K562 treated with DMSO at 1 percent for 4 hours (cell line): ENCODE data around the gene ACHE. TPM values are rescaled to one million over a fixed set of nuclear protein-coding genes. Genes with fewer than 3 reads are reported as not detected.

ENCODE experiments used
- total RNA-seq: library from RNA; unstranded; fragments of 300-600 nt; gene quantifications from 2 replicates; pipeline ENCODE4 v1.2.3, GENCODE V29; 2022; ENCODE audit not compliant: insufficient read depth

ACHE gene
- 0.96 and 1.6 TPM in 2 replicates for total RNA-seq

DNA sequence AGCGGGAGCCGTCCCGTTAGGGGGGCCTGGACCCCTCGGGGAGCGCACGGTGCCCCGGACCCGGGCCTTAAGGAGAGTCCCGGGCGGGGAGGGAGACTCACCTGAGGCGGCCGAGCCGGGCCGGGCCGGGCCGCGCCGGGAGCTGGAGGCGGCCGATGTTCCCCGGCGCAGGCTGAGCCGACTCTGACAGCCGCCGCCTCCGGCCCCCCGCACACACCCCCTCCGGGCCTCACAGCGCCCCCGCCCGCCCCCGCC, at the start of gene ACHE:
TSS of gene ACHE (minus strand) at position 188 of the 255 bp plus-strand sequence. CDS start 1,656 bp downstream, outside the sequence.

GRCh38 chr7:100888988-100889750, 6.5 kb downstream of the ACHE start, which contains the start of gene UFSP1:
UFSP1 (minus strand) TSS chr7:100889715; CDS start chr7:100889271, 444 bp downstream.

DNA sequence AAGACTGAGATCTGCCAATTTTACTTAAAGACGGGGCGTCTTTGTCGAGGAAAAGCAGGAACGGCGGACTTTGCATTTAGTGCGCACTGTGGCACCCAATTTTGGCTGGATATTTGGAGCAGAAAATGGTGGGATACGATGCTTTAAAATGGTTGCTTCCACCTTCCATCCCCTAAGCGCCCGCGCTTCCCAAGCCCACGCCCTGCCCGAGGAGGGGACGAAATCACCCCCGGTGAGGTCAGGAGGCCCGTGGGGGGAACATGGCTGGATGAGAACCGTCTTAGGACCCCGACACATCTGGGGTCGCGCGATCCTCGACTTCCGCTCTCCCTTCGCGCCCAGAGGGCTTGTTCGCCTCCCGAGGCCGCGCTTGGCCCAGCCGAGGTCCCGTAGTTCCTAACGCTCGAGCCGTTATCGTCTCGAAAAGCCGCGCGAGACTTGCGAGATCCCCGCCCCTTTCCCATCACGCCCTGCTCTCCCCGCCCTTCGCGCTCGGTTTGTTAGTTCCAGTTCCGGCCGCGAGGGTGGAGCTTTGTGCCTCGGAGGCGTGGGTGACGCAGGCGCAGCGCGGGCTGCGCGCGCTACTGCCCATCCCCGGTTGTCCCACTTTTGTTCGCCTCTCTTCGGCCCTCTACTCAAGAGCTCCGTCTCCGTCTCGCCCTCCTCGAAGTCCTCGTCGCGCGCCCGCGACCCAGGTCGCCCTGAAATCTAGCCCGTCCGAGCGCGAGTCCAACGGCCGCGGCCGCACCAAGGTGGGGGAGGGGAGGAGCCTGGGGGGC, 20.9 kb downstream of the ACHE start, which contains the start of gene SRRT:
TSS of gene SRRT (plus strand) at position 527 of the 779 bp plus-strand sequence. CDS start 488 bp downstream, outside the sequence.

GRCh38 chr7:100867040-100867775, 28.5 kb downstream of the ACHE start, which contains the start of gene TRIP6:
TRIP6 (plus strand) TSS chr7:100867387; CDS start chr7:100867498, 111 bp downstream.

GRCh38 chr7:100852048-100852872, 43.4 kb downstream of the ACHE start, which contains the start of gene SLC12A9:
SLC12A9 (plus strand) TSS chr7:100852713; CDS start chr7:100854198, 1,485 bp downstream.

Other genes starting within 250 kb of the ACHE start
- not detected in 2 replicates for gene ACTL6B, start 239.4 kb downstream of the ACHE start, total RNA-seq
- gene GNB2, start 222.1 kb downstream of the ACHE start, total RNA-seq, result 528 and 530 TPM in 2 replicates
- gene GIGYF1, start 201.6 kb downstream of the ACHE start, total RNA-seq, result 23.8 and 26.5 TPM in 2 replicates
- 71.9 and 86.3 TPM in 2 replicates for gene POP7, start 189.8 kb downstream of the ACHE start, total RNA-seq
- gene EPO, start 175.4 kb downstream of the ACHE start, total RNA-seq, result not detected in 2 replicates
- gene ZAN, start 162.3 kb downstream of the ACHE start, total RNA-seq, result not detected in 2 replicates
- gene EPHB4, start 68.4 kb downstream of the ACHE start, total RNA-seq, result 26.9 and 39.6 TPM in 2 replicates
- gene SLC12A9, start 43.2 kb downstream of the ACHE start, total RNA-seq, result 14.5 and 16.4 TPM in 2 replicates
- 86.6 and 86.7 TPM in 2 replicates for gene TRIP6, start 28.5 kb downstream of the ACHE start, total RNA-seq
- gene SRRT, start 20.8 kb downstream of the ACHE start, total RNA-seq, result 84.8 and 130 TPM in 2 replicates
- not detected in 2 replicates for gene UFSP1, start 6.2 kb downstream of the ACHE start, total RNA-seq
- gene MUC3A, start 53.6 kb upstream of the ACHE start, total RNA-seq, result not detected in 2 replicates
- not detected in 2 replicates for gene MUC12, start 73.7 kb upstream of the ACHE start, total RNA-seq
- gene MUC17, start 124.2 kb upstream of the ACHE start, total RNA-seq, result not detected in 2 replicates
- gene TRIM56, start 189.6 kb upstream of the ACHE start, total RNA-seq, result 16.0 and 19.5 TPM in 2 replicates
- 1.9 and 2.1 TPM in 2 replicates for gene SERPINE1, start 231.2 kb upstream of the ACHE start, total RNA-seq